HG02885 (cell line): ENCODE results near the gene CLDN19.
A peak's percentile ranks its signal among the peaks of the same experiment; 100 is the strongest.

Experiments
- ATAC-seq: cut with Tn5 transposase; IDR thresholded peaks from one replicate; pipeline ENCODE4 v1.9.1; 2021; ENCODE audit warnings: mild to moderate bottlenecking; ENCODE audit not compliant: unreplicated experiment, poor library complexity

Gene CLDN19

GRCh38 chr1:42739753-42740700 is at the start of gene CLDN19:
Gene CLDN19, minus strand, starts transcription at chr1:42740236. Its CDS starts 173 bp downstream, at chr1:42740063.
- ATAC-seq: no peak

GRCh38 chr1:42788021-42788420 is 48.0 kb upstream of the CLDN19 start:
- ATAC-seq: no peak

- no peak for ATAC-seq
These were observed 46.1 kb upstream of the CLDN19 start for GRCh38 chr1:42786097-42786496.

GRCh38 chr1:42784946-42785693 is 45.1 kb upstream of the CLDN19 start, which contains the start of gene TMEM269:
Gene TMEM269, plus strand, starts transcription at chr1:42784991. Its CDS starts 4,903 bp downstream, at chr1:42789894.
- no peak for ATAC-seq

- no peak for ATAC-seq
These were observed 44.5 kb upstream of the CLDN19 start for GRCh38 chr1:42784547-42784945.

- no peak for ATAC-seq
These were observed 43.1 kb upstream of the CLDN19 start for GRCh38 chr1:42783092-42783491.

- no peak for ATAC-seq
These were observed 40.1 kb upstream of the CLDN19 start for GRCh38 chr1:42780176-42780575.

GRCh38 chr1:42779725-42780124 is 39.7 kb upstream of the CLDN19 start:
- no peak for ATAC-seq

- ATAC-seq: no peak
These were observed 37.8 kb upstream of the CLDN19 start for GRCh38 chr1:42777852-42778251.

GRCh38 chr1:42776502-42776901 is 36.5 kb upstream of the CLDN19 start:
- no peak for ATAC-seq

GRCh38 chr1:42774928-42775526 is 35.0 kb upstream of the CLDN19 start:
- ATAC-seq: no peak

- ATAC-seq: no peak
These were observed 33.4 kb upstream of the CLDN19 start for GRCh38 chr1:42773420-42773819.

GRCh38 chr1:42769811-42770210 is 29.8 kb upstream of the CLDN19 start:
- no peak for ATAC-seq

GRCh38 chr1:42768172-42768571 is 28.1 kb upstream of the CLDN19 start:
- no peak for ATAC-seq

GRCh38 chr1:42767510-42768000 is 27.5 kb upstream of the CLDN19 start:
- no peak for ATAC-seq

GRCh38 chr1:42766741-42767509 is 26.9 kb upstream of the CLDN19 start, which contains the start of the genes C1orf50 and P3H1:
Gene C1orf50, plus strand, starts transcription at chr1:42767249. Its CDS starts 63 bp downstream, at chr1:42767312.
Gene P3H1, minus strand, starts transcription at chr1:42767028. Its CDS starts 57 bp downstream, at chr1:42766971.
- ATAC-seq: peak; percentile 85

GRCh38 chr1:42765832-42766740 is 26.1 kb upstream of the CLDN19 start:
- ATAC-seq: peak; percentile 25

- no peak for ATAC-seq
These were observed 25.2 kb upstream of the CLDN19 start for GRCh38 chr1:42765269-42765668.

- ATAC-seq: no peak
These were observed 22.2 kb upstream of the CLDN19 start for GRCh38 chr1:42762269-42762668.
